Neural cell (in vitro differentiated cells): ENCODE data around the gene TMEM184B. TPM values are rescaled to one million over a fixed set of nuclear protein-coding genes. Genes with fewer than 3 reads are reported as not detected.

Experiments used
- H2AFZ ChIP-seq: fragments of 200-600, 300-800 bp; sonication (generic), shearing (Covaris generic); 2 replicates; pipeline ENCODE4 v1.6.0; 2014; ENCODE audit warnings: low read depth, mild to moderate bottlenecking, antibody characterized with exemption, low read length, moderate library complexity
- H3F3A ChIP-seq: fragments of 200-600 bp; shearing (Covaris generic); 2 replicates; pipeline ENCODE4 v1.6.1; 2016; ENCODE audit warnings: mild to moderate bottlenecking, moderate library complexity, mixed read lengths, antibody characterized with exemption, low read length; ENCODE audit not compliant: insufficient read depth, poor library complexity, severe bottlenecking
- H3K27ac ChIP-seq: fragments of 200-600, 300-800 bp; sonication (generic), shearing (Covaris generic); 2 replicates; pipeline ENCODE4 v1.5.1; 2014; ENCODE audit warnings: mild to moderate bottlenecking, low read length, moderate library complexity
- H3K27me3 ChIP-seq: fragments of 300-800, 200-600 bp; sonication (generic), shearing (Covaris generic); 2 replicates; pipeline ENCODE4 v1.6.0; 2014; ENCODE audit warnings: mild to moderate bottlenecking, low read depth, low read length, moderate library complexity; ENCODE audit not compliant: insufficient read depth
- H3K36me3 ChIP-seq: fragments of 300-800, 200-600 bp; sonication (generic), shearing (Covaris generic); 2 replicates; pipeline ENCODE4 v1.5.1; 2014; ENCODE audit warnings: mild to moderate bottlenecking, antibody characterized with exemption, low read length, moderate library complexity; ENCODE audit not compliant: insufficient read depth
- H3K4me2 ChIP-seq: fragments of 300-800, 200-600 bp; sonication (generic), shearing (Covaris generic); 2 replicates; pipeline ENCODE4 v1.6.0; 2014; ENCODE audit warnings: mild to moderate bottlenecking, low read length
- H3K4me3 ChIP-seq: fragments of 300-800, 200-600 bp; sonication (generic), shearing (Covaris generic); 2 replicates; pipeline ENCODE4 v1.5.1; 2014; ENCODE audit warnings: mild to moderate bottlenecking, low read length, moderate library complexity
- H3K79me2 ChIP-seq: fragments of 200-600 bp; shearing (Covaris generic); replicated peaks from 2 replicates; pipeline ENCODE4 v1.6.0; 2014; ENCODE audit warnings: mild to moderate bottlenecking, low read length, moderate library complexity; ENCODE audit not compliant: insufficient read depth
- H3K9ac ChIP-seq: fragments of 300-800, 200-600 bp; sonication (generic), shearing (Covaris generic); 2 replicates; pipeline ENCODE4 v1.6.1; 2016; ENCODE audit warnings: mild to moderate bottlenecking, low read length, mixed read lengths
- H3K9me2 ChIP-seq: fragments of 200-600 bp; shearing (Covaris generic); 2 replicates; pipeline ENCODE4 v1.6.1; 2016; ENCODE audit warnings: mild to moderate bottlenecking, low read length, mixed read lengths; ENCODE audit not compliant: insufficient read depth
- H3K9me3 ChIP-seq: fragments of 200-600, 300-800 bp; sonication (generic), shearing (Covaris generic); 2 replicates; pipeline ENCODE4 v1.6.1; 2016; ENCODE audit warnings: mild to moderate bottlenecking, mixed run types, low read length, moderate library complexity, mixed read lengths
- H4K20me1 ChIP-seq: fragments of 200-600 bp; shearing (Covaris generic); 2 replicates; pipeline ENCODE4 v1.6.1; 2016; ENCODE audit warnings: mild to moderate bottlenecking, mixed run types; ENCODE audit not compliant: insufficient read depth
- CTCF ChIP-seq: fragments of 450-650 bp; IDR thresholded peaks from 2 replicates; pipeline ENCODE4 v1.5.1; 2014; ENCODE audit warnings: antibody characterized with exemption, mild to moderate bottlenecking, moderate library complexity; ENCODE audit not compliant: poor library complexity, severe bottlenecking
- EP300 ChIP-seq: fragments of 450-650 bp; conservative IDR thresholded peaks from 2 replicates; pipeline ENCODE4 v1.6.1; 2014; ENCODE audit warnings: antibody characterized with exemption, mild to moderate bottlenecking, moderate library complexity; ENCODE audit not compliant: poor library complexity, severe bottlenecking
- EZH2 ChIP-seq: fragments of 200-600, 300-800 bp; shearing (Covaris generic), sonication (generic); IDR thresholded peaks from 2 replicates; pipeline ENCODE4 v1.6.1; 2014; ENCODE audit warnings: antibody characterized with exemption, low read length, borderline replicate concordance, mild to moderate bottlenecking; ENCODE audit not compliant: insufficient read depth, poor library complexity, severe bottlenecking
- MXI1 ChIP-seq: fragments of 450-650 bp; conservative IDR thresholded peaks from 2 replicates; pipeline ENCODE4 v1.6.1; 2014; ENCODE audit warnings: antibody characterized with exemption, mild to moderate bottlenecking; ENCODE audit not compliant: poor library complexity, severe bottlenecking
- POLR2AphosphoS5 ChIP-seq: IDR thresholded peaks from 2 replicates; pipeline ENCODE4 v1.6.1; 2012
- RAD21 ChIP-seq: fragments of 450-650 bp; conservative IDR thresholded peaks from 2 replicates; pipeline ENCODE4 v1.6.1; 2014; ENCODE audit warnings: antibody characterized with exemption, mild to moderate bottlenecking, moderate library complexity
- REST ChIP-seq: IDR thresholded peaks from 2 replicates; pipeline ENCODE4 v1.6.1; 2012; ENCODE audit warnings: borderline replicate concordance
- SMC3 ChIP-seq: fragments of 450-650 bp; conservative IDR thresholded peaks from 2 replicates; pipeline ENCODE4 v1.6.1; 2014; ENCODE audit warnings: antibody characterized with exemption, mild to moderate bottlenecking, moderate library complexity; ENCODE audit not compliant: poor library complexity
- TAF1 ChIP-seq: IDR thresholded peaks from 2 replicates; pipeline ENCODE4 v1.6.1; 2012; ENCODE audit warnings: low read depth
- polyA plus RNA-seq: library from polyadenylated mRNA; depleted of rRNA; stranded (reverse); fragments of >200 nt; gene quantifications from 2 replicates; pipeline ENCODE4 v1.2.3, GENCODE V29; 2014

The TMEM184B gene
- polyA plus RNA-seq, 1 donor from 2014 or later = 19.7 TPM

- H2AFZ ChIP-seq = no peak overlapping the region
- H3F3A ChIP-seq = no peaks in the 10 kb centered on the region
- H3K4me2 ChIP-seq = no peak overlapping the region
- H3K79me2 ChIP-seq = no peaks in the 10 kb centered on the region
- no peak overlapping the region for H3K9ac ChIP-seq
- no peak overlapping the region for H3K27ac ChIP-seq
- H4K20me1 ChIP-seq = peaks cover 9% of the 10 kb centered on the region
- no peaks in the 10 kb centered on the region for H3K9me2 ChIP-seq
- H3K4me3 ChIP-seq = no peak overlapping the region
- no peaks in the 10 kb centered on the region for H3K27me3 ChIP-seq
- no peak for TF ChIP-seq POLR2AphosphoS5
- no peaks in the 10 kb centered on the region for H3K9me3 ChIP-seq
- H3K36me3 ChIP-seq = peaks cover 16% of the 10 kb centered on the region
Observed at GRCh38 chr22:38296372-38296771, 23.6 kb upstream of the TMEM184B start.

- H3K27me3 ChIP-seq = no peaks in the 10 kb centered on the region
- H3K9me2 ChIP-seq = no peaks in the 10 kb centered on the region
- no peak for TF ChIP-seq MXI1
- no peak for TF ChIP-seq EP300
- TF ChIP-seq EZH2 = no peak
- no peak for TF ChIP-seq CTCF
- no peak for TF ChIP-seq REST
- TF ChIP-seq TAF1 = no peak
- TF ChIP-seq SMC3 = no peak
- TF ChIP-seq POLR2AphosphoS5 = no peak
- no peak for TF ChIP-seq RAD21
- H3K9ac ChIP-seq = no peak overlapping the region
- no peak overlapping the region for H3K4me3 ChIP-seq
- H3K79me2 ChIP-seq = no peaks in the 10 kb centered on the region
- no peaks in the 10 kb centered on the region for H3F3A ChIP-seq
- peaks cover 16% of the 10 kb centered on the region for H3K36me3 ChIP-seq
- H4K20me1 ChIP-seq = peaks cover 6% of the 10 kb centered on the region
- H2AFZ ChIP-seq = no peak overlapping the region
- H3K4me2 ChIP-seq = no peak overlapping the region
- no peaks in the 10 kb centered on the region for H3K9me3 ChIP-seq
- no peak overlapping the region for H3K27ac ChIP-seq
Observed at GRCh38 chr22:38295863-38296262, 23.1 kb upstream of the TMEM184B start.

- Histone ChIP-seq H3K9me2 (no peaks in the 10 kb centered on the region), H3K36me3 (peaks cover 16% of the 10 kb centered on the region), H3K27ac (no peak overlapping the region)
Observed at GRCh38 chr22:38295339-38295738, 22.5 kb upstream of the TMEM184B start.

More at GRCh38 chr22:38295339-38295738, 22.5 kb upstream of the TMEM184B start:
- TF ChIP-seq EP300 (no peak), RAD21 (no peak), POLR2AphosphoS5 (no peak), SMC3 (no peak), EZH2 (no peak), CTCF (no peak), MXI1 (no peak), REST (no peak), TAF1 (no peak)
- H4K20me1 ChIP-seq = peaks cover 2% of the 10 kb centered on the region
- no peaks in the 10 kb centered on the region for H3K9me3 ChIP-seq
- H3K9ac ChIP-seq = no peak overlapping the region
- H3K79me2 ChIP-seq = no peaks in the 10 kb centered on the region
- H3K27me3 ChIP-seq = no peaks in the 10 kb centered on the region
- no peak overlapping the region for H2AFZ ChIP-seq
- H3K4me3 ChIP-seq = no peak overlapping the region
- H3F3A ChIP-seq = no peaks in the 10 kb centered on the region
- no peak overlapping the region for H3K4me2 ChIP-seq
